ENCODE results near the gene MTRF1L.

DNA sequence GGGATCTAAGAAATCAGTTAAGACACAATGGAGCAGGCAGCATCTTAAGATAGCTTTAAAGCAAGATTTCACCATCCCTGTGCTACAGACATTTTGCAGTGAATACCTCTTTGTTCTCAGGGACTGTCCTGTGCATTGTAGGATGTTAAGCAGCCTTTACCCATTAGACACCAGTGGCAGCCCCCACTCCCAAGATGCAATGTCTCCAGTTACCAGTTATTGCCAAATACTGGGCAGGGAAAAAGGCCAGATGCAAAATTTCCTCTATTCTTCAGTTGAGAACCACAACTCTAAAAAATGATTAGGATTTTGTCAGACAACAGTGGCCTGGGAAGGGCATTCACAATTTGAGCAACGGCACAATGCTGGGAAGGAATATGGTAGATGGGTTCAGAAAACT is 25.8 kb downstream of the MTRF1L start:
- TF ChIP-seq, protein P1, sequence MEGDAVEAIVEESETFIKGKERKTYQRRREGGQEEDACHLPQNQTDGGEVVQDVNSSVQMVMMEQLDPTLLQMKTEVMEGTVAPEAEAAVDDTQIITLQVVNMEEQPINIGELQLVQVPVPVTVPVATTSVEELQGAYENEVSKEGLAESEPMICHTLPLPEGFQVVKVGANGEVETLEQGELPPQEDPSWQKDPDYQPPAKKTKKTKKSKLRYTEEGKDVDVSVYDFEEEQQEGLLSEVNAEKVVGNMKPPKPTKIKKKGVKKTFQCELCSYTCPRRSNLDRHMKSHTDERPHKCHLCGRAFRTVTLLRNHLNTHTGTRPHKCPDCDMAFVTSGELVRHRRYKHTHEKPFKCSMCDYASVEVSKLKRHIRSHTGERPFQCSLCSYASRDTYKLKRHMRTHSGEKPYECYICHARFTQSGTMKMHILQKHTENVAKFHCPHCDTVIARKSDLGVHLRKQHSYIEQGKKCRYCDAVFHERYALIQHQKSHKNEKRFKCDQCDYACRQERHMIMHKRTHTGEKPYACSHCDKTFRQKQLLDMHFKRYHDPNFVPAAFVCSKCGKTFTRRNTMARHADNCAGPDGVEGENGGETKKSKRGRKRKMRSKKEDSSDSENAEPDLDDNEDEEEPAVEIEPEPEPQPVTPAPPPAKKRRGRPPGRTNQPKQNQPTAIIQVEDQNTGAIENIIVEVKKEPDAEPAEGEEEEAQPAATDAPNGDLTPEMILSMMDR (conservative IDR thresholded peaks at IDR 0.05): no peak
- no peak for TF ChIP-seq ZFX (IDR thresholded peaks at IDR 0.05)
